ENCODE measurements around the gene JPH2. TPM values are rescaled to one million over a fixed set of nuclear protein-coding genes. Genes with fewer than 3 reads are reported as not detected.
A peak's percentile ranks its signal among the peaks of the same experiment; 100 is the strongest.
"Not testable (repeated sequence)": the region's sequence is repeated elsewhere in the genome, so short reads cannot be mapped to it uniquely, and the experiment has no call there.

JPH2 gene
- total RNA-seq, 1 donor from 2014 or later, result 4.9 TPM

GRCh38 chr20:44190197-44190852 is 3.3 kb upstream of the JPH2 start:
- not testable (repeated sequence) for H3K27me3 Mint-ChIP-seq; DNase-seq (ENCODE audit: extremely low spot score, unreplicated experiment); H3K9me3 Mint-ChIP-seq; H3K4me3 Mint-ChIP-seq; H3K36me3 Mint-ChIP-seq
- peak overlapping the region; percentile 55 for H3K27ac Mint-ChIP-seq
- TF ChIP-seq, protein P1, sequence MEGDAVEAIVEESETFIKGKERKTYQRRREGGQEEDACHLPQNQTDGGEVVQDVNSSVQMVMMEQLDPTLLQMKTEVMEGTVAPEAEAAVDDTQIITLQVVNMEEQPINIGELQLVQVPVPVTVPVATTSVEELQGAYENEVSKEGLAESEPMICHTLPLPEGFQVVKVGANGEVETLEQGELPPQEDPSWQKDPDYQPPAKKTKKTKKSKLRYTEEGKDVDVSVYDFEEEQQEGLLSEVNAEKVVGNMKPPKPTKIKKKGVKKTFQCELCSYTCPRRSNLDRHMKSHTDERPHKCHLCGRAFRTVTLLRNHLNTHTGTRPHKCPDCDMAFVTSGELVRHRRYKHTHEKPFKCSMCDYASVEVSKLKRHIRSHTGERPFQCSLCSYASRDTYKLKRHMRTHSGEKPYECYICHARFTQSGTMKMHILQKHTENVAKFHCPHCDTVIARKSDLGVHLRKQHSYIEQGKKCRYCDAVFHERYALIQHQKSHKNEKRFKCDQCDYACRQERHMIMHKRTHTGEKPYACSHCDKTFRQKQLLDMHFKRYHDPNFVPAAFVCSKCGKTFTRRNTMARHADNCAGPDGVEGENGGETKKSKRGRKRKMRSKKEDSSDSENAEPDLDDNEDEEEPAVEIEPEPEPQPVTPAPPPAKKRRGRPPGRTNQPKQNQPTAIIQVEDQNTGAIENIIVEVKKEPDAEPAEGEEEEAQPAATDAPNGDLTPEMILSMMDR (conservative IDR thresholded peaks at IDR 0.05), result peak; percentile 91
- peaks cover 12% of the 10 kb centered on the region for H3K4me1 Mint-ChIP-seq (ENCODE audit: unreplicated experiment)

GRCh38 chr20:44188752-44189151 is 1.8 kb upstream of the JPH2 start:
- Mint-ChIP-seq H3K36me3 (no peaks in the 10 kb centered on the region), H3K27me3 (peaks cover 3% of the 10 kb centered on the region), H3K4me1 (ENCODE audit: unreplicated experiment) (peaks cover 12% of the 10 kb centered on the region), H3K9me3 (no peaks in the 10 kb centered on the region), H3K4me3 (no peak overlapping the region), H3K27ac (peak overlapping the region; percentile 61)
- TF ChIP-seq, protein P1 (conservative IDR thresholded peaks at IDR 0.05), result no peak
- no peak for DNase-seq (ENCODE audit: extremely low spot score, unreplicated experiment)

GRCh38 chr20:44187772-44188709 is 1.1 kb upstream of the JPH2 start:
- peak overlapping the region; percentile 61 for H3K27ac Mint-ChIP-seq

GRCh38 chr20:44186674-44187053 is 324 bp downstream of the JPH2 start:
- Mint-ChIP-seq H3K9me3 (no peaks in the 10 kb centered on the region), H3K27me3 (peaks cover 3% of the 10 kb centered on the region), H3K36me3 (no peaks in the 10 kb centered on the region), H3K27ac (peak overlapping the region; percentile 61), H3K4me1 (ENCODE audit: unreplicated experiment) (peaks cover 18% of the 10 kb centered on the region), H3K4me3 (peak overlapping the region; percentile 81)
- DNase-seq (ENCODE audit: extremely low spot score, unreplicated experiment), result no peak
- TF ChIP-seq, protein P1 (conservative IDR thresholded peaks at IDR 0.05), result no peak

More at GRCh38 chr20:44187772-44188709, 1.1 kb upstream of the JPH2 start:
- H3K27me3 Mint-ChIP-seq, result peaks cover 3% of the 10 kb centered on the region
- peaks cover 12% of the 10 kb centered on the region for H3K4me1 Mint-ChIP-seq (ENCODE audit: unreplicated experiment)
- H3K9me3 Mint-ChIP-seq, result no peaks in the 10 kb centered on the region
- H3K4me3 Mint-ChIP-seq, result peak overlapping the region; percentile 81
- no peaks in the 10 kb centered on the region for H3K36me3 Mint-ChIP-seq
- no peak for DNase-seq (ENCODE audit: extremely low spot score, unreplicated experiment)
- TF ChIP-seq, protein P1 (conservative IDR thresholded peaks at IDR 0.05), result no peak

DNA sequence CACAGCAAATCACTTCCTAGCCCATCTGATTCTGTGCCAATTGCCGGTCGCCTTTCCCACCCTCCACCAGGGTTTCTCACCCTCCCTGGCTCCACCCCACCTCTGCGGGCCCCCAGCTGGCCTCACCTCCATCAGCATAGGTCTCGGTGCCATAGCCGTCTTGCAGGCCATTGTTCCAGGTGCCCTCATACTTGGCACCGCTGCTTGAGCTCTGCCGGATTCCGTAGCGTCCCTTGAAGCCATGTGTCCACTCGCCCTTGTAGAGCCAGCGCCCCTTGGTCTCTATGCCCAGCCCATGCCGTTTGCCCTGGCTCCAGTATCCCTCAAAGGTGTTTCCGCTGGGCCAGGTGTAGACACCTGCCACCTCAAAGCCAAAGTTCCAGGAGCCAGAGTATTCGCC is 787 bp downstream of the JPH2 start:
- H3K9me3 Mint-ChIP-seq, result no peaks in the 10 kb centered on the region
- peaks cover 22% of the 10 kb centered on the region for H3K4me1 Mint-ChIP-seq (ENCODE audit: unreplicated experiment)
- no peak for DNase-seq (ENCODE audit: extremely low spot score, unreplicated experiment)
- peaks cover 3% of the 10 kb centered on the region for H3K27me3 Mint-ChIP-seq
- no peak overlapping the region for H3K27ac Mint-ChIP-seq
- peak overlapping the region; percentile 81 for H3K4me3 Mint-ChIP-seq
- TF ChIP-seq, protein P1 (conservative IDR thresholded peaks at IDR 0.05), result no peak
- H3K36me3 Mint-ChIP-seq, result no peaks in the 10 kb centered on the region

Data from type B pancreatic cell (in vitro differentiated cells).